DOHH2 (cell line): ENCODE data around the gene ZIC4.

Experiments
- CTCF ChIP-seq: fragments of 200-600 bp; sonication (generic); IDR thresholded peaks from one replicate; pipeline ENCODE4 v1.5.1; 2014; ENCODE audit warnings: antibody characterized with exemption, mild to moderate bottlenecking, low read depth, low read length; ENCODE audit not compliant: poor library complexity, severe bottlenecking
- EZH2phosphoT487 ChIP-seq: fragments of 200-600 bp; sonication (generic); IDR thresholded peaks from 2 replicates; pipeline ENCODE4 v1.6.1; 2017; ENCODE audit warnings: borderline replicate concordance, mild to moderate bottlenecking, antibody characterized with exemption, low read length, moderate library complexity, mixed read lengths

DNA sequence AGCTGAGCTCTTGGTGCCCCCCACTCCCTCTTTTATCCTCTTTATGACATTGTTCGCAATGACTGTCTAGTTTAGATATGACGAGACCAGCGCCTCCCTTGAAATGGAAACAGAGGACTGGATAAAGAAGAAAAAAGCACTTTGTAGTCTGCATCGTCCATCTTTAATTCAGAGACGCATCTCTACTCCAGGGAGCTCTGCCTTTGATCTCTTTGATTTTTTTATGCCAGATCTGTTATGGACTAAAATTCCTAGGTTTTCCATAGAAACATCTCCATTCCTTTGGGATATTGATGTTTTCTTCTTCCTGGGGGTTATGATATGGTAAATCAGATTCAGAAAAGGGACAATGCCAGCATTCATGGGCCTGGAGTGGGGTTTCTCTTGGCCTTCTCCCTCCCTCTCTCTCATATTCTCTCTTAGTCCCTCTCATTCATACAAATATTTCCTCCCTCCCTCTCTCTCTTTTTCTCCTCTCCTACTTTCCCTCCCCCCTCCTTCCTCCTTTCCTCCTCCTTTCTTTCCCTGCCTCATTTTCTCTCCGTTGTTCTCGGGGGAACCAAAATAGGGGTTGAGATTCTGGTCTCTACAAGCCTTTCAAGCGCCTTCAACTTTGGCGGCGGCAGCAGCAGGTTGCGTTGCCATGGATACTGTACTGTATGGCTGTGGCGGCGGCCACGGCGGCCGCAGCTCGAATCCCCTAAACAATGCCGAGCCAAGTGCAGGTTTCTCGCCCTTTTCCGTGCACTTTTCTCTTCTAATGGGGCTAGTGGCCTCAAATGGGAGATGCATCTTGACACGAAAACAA, 45.5 kb downstream of the ZIC4 start:
- TF ChIP-seq CTCF = no peak
- TF ChIP-seq EZH2phosphoT487 = no peak
